ENCODE results near the gene GFER.

Gene GFER

DNA sequence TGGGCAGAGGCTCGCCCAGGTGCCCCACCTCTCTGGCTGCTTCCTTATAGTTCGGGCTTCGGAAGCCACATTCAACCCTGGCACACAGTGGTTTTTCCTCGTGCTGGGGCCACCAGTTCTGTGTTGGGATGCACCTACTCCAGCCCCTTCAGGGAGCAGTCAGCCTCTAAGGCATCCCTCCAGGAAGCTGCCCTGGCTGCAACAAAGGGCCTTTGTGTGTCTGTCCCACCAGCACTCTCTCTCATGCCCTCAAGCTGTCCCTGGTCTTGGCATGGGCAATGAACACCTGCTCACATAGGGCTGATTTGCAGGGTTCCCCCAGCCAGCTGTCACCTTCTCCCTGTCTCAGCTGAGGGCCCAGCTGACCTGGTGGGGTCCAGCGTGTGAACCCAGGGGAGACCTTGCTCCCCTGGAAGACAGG is 2.0 kb upstream of the GFER start:
- ATAC-seq (replicated peaks) (no peak), DNase-seq (no peak)
- H3K4me1 Mint-ChIP-seq (ENCODE audit: low read depth in 2 of 2) = peaks cover 4 to 14% of the 10 kb centered on the region in 2 donors
- H3K27me3 Mint-ChIP-seq = peaks cover 0 to 34% of the 10 kb centered on the region in 2 donors
- H3K9me3 Mint-ChIP-seq = no peaks in the 10 kb centered on the region
- no peak overlapping the region for H3K27ac Mint-ChIP-seq
- peak overlapping the region in 1 of 2 donors; percentile 75 for H3K4me3 Mint-ChIP-seq
- peaks cover 17% of the 10 kb centered on the region for H3K36me3 Mint-ChIP-seq (ENCODE audit: insufficient read depth)

DNA sequence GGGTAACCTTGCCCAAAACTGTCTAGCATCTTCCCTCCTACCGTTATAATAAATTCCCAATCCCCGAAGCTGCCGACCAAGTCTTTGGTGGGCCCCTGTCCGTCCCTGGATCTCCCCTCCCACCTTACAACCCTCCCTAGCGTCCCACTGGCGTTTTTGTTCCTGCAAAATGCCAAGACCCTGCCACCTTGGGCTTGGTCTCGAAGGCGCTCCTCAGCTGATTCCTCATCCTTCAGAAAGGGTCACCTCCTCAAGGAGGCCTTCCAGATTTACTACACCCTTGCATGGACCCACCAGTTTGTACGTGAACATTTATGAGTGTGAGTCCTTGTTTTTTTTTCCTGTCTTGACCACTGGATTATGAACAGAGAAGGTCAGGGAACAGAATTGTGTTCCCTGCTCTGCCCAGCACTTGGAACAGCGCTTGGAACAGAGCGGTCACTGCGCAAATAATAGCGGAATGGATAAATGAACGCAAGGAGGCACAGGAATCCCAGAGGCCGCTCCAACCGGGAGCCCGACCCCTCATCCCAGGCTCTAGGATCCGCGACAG is 926 bp upstream of the GFER start:
- peak overlapping the region; percentile 63 to 81 for H3K27ac Mint-ChIP-seq
- no peaks in the 10 kb centered on the region for H3K9me3 Mint-ChIP-seq
- DNase-seq (no peak), ATAC-seq (replicated peaks) (no peak)
- peaks cover 4 to 14% of the 10 kb centered on the region in 2 donors for H3K4me1 Mint-ChIP-seq (ENCODE audit: low read depth in 2 of 2)
- H3K36me3 Mint-ChIP-seq (ENCODE audit: insufficient read depth) = peaks cover 11% of the 10 kb centered on the region
- H3K4me3 Mint-ChIP-seq = peak overlapping the region; percentile 69 to 75
- peaks cover 0 to 34% of the 10 kb centered on the region in 2 donors for H3K27me3 Mint-ChIP-seq

DNA sequence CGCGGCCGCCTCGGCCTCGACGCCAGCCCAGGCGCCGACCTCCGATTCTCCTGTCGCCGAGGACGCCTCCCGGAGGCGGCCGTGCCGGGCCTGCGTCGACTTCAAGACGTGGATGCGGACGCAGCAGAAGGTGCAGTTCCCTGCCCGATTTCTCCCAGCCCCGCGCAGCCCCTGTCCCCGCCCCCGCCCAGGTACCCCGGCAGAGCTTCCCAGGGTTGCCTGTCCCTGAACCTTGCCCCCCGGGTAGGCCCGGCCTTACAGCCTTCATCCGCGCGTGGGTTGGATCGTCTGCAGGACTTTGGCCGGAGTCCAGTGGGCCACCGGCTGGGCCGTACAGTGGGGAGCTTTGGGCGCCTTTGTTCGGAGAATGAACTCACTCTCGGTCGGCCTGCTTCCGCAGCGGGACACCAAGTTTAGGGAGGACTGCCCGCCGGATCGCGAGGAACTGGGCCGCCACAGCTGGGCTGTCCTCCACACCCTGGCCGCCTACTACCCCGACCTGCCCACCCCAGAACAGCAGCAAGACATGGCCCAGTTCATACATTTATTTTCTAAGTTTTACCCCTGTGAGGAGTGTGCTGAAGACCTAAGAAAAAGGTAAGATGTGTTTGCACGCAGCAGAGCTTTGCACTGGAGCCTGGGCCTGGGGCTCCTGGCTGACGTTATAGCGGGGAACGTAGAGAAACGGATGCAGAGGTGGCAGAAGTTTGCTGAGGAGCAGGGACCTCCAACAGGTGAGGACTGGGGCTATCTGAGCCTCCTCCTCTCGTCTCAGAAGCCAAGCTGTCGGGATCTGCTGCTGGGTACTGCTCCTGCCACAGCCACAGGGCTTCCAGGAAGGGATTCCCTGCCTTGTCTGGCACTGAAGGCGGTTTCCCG is 593 bp downstream of the GFER start:
- H3K36me3 Mint-ChIP-seq (ENCODE audit: insufficient read depth) = peaks cover 9% of the 10 kb centered on the region

DNA sequence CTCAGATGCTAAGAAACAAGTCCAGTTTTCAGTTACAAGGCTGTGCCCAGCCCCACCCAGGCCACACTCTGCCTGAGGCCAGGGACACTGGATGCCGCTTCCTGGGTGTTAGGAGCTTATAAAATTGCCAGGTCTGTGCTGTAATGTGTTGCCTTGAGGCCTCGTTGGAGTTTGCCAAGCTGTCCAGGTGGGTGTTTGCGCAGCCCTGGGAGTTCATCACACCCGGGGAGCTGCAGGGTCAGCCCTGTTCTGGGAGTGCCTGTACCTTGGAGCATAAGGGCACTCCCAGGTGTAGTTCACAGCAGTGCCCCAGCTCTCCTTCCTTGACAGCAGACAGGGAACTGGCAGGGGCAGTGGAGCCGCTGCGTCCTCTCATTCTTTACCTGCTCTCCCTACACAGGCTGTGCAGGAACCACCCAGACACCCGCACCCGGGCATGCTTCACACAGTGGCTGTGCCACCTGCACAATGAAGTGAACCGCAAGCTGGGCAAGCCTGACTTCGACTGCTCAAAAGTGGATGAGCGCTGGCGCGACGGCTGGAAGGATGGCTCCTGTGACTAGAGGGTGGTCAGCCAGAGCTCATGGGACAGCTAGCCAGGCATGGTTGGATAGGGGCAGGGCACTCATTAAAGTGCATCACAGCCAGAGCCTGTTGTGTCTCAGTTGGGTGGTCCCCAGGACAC is 1.6 kb downstream of the GFER start:
- Mint-ChIP-seq H3K27me3 (peaks cover 5 to 40% of the 10 kb centered on the region in 2 donors), H3K4me3 (peak overlapping the region; percentile 69 to 75), H3K36me3 (ENCODE audit: insufficient read depth) (peaks cover 9% of the 10 kb centered on the region), H3K9me3 (no peaks in the 10 kb centered on the region), H3K4me1 (ENCODE audit: low read depth in 2 of 2) (peaks cover 7 to 22% of the 10 kb centered on the region in 2 donors), H3K27ac (no peak overlapping the region)
- no peak for ATAC-seq (replicated peaks)
- DNase-seq = no peak

More for the DNA sequence above, 593 bp downstream of the GFER start:
- ATAC-seq (replicated peaks) (peak; percentile 41), DNase-seq (no peak)
- H3K27me3 Mint-ChIP-seq = peaks cover 5 to 47% of the 10 kb centered on the region in 2 donors
- no peaks in the 10 kb centered on the region for H3K9me3 Mint-ChIP-seq
- H3K4me1 Mint-ChIP-seq (ENCODE audit: low read depth in 2 of 2) = peaks cover 7 to 19% of the 10 kb centered on the region in 2 donors
- peak overlapping the region in 1 of 2 donors; percentile 49 for H3K27ac Mint-ChIP-seq
- peak overlapping the region; percentile 69 to 75 for H3K4me3 Mint-ChIP-seq

DNA sequence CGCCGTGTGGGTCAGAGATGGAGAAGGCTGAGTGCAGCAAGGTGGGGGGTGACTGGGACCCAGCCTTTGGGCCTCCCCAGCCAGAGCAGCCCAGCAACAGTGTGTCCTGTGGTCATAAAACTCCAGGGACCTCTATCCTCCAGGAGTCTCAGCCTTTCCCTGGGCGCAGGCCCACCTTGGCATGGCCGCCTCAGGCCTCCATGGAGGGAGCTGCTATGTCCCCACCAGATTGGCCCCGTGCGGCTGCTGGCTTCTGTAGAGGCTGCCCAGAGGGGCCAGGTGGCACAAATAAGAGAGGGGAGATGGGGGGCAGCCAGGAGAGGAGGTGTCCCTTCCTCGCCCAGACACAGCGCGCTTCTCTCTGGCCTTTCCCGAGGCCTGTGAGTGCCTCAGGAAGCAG is 3.2 kb downstream of the GFER start:
- Mint-ChIP-seq H3K4me3 (no peak overlapping the region), H3K36me3 (ENCODE audit: insufficient read depth) (peaks cover 12% of the 10 kb centered on the region), H3K4me1 (ENCODE audit: low read depth in 2 of 2) (peaks cover 16 to 24% of the 10 kb centered on the region in 2 donors), H3K27ac (peak overlapping the region in 1 of 2 donors; percentile 39), H3K27me3 (peaks cover 5 to 24% of the 10 kb centered on the region in 2 donors), H3K9me3 (no peaks in the 10 kb centered on the region)
- DNase-seq (no peak), ATAC-seq (replicated peaks) (no peak)

DNA sequence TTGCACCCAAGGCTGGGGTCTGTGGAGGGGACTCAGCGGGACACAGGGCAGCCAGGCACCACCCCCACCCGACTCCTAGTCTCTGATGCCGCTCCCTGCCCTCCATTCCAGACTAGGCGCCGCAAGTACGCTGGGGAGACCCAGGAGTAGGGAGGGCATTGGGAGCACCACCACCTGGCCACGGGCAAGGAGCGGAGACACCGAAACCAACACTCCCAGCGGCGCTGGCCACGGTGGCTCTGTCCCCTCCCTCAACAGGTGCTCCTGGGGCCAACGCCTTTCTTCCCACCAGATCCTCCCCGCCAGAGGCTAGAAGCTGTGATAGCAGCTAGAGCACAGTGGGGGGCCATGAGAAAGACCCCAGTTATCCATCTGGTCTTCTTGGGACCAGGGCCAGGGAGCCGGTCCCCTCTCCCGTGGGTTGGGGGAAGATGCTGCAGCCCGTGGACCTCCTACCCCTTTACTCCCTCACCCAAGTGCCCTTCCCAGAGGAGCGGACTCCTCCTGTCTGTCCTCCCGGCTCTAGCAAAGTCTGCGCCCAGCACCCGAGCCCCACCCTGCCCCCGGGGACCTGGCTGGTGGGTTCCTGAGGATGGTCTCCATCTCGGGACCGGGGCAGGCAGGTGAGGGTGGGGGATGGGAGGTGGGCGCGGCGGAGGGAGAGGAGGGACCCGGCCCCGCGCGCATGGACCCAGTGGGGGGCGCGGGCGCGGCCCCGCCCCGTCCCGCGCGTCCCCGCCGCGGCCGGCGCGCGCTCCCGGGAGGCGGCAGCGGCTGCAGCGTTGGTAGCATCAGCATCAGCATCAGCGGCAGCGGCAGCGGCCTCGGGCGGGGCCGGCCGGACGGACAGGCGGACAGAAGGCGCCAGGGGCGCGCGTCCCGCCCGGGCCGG is 5.5 kb downstream of the GFER start, which contains the start of gene SYNGR3:
TSS of gene SYNGR3 (plus strand) at position 762 of the 892 bp plus-strand sequence. CDS start 133 bp downstream, outside the sequence.
- peaks cover 5 to 12% of the 10 kb centered on the region in 2 donors for H3K27me3 Mint-ChIP-seq
- peaks cover 12% of the 10 kb centered on the region for H3K36me3 Mint-ChIP-seq (ENCODE audit: insufficient read depth)
- H3K27ac Mint-ChIP-seq = peak within 1 kb of the TSS; percentile 54 to 88
- H3K4me1 Mint-ChIP-seq (ENCODE audit: low read depth in 2 of 2) = peaks cover 16% of the 10 kb centered on the region in 2 donors
- H3K9me3 Mint-ChIP-seq = no peaks in the 10 kb centered on the region
- ATAC-seq (replicated peaks) (no peak), DNase-seq (no peak)
- peak within 1 kb of the TSS; percentile 76 to 80 for H3K4me3 Mint-ChIP-seq

DNA sequence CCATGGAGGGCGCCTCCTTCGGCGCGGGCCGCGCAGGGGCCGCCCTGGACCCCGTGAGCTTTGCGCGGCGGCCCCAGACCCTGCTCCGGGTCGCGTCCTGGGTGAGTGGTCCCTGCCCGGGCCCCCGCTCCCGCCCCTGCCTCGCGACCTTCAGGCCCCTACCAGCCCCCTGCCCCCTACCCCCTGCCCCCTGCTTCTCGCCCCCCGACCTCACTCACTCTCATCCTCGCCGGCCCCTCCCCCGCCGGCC is 6.0 kb downstream of the GFER start:
- Mint-ChIP-seq H3K4me3 (peak overlapping the region in 1 of 2 donors; percentile 76), H3K27me3 (peaks cover 5 to 12% of the 10 kb centered on the region in 2 donors), H3K27ac (peak overlapping the region in 1 of 2 donors; percentile 88), H3K9me3 (no peaks in the 10 kb centered on the region), H3K36me3 (ENCODE audit: insufficient read depth) (peaks cover 12% of the 10 kb centered on the region), H3K4me1 (ENCODE audit: low read depth in 2 of 2) (peaks cover 12 to 13% of the 10 kb centered on the region in 2 donors)
- no peak for ATAC-seq (replicated peaks)
- no peak for DNase-seq

DNA sequence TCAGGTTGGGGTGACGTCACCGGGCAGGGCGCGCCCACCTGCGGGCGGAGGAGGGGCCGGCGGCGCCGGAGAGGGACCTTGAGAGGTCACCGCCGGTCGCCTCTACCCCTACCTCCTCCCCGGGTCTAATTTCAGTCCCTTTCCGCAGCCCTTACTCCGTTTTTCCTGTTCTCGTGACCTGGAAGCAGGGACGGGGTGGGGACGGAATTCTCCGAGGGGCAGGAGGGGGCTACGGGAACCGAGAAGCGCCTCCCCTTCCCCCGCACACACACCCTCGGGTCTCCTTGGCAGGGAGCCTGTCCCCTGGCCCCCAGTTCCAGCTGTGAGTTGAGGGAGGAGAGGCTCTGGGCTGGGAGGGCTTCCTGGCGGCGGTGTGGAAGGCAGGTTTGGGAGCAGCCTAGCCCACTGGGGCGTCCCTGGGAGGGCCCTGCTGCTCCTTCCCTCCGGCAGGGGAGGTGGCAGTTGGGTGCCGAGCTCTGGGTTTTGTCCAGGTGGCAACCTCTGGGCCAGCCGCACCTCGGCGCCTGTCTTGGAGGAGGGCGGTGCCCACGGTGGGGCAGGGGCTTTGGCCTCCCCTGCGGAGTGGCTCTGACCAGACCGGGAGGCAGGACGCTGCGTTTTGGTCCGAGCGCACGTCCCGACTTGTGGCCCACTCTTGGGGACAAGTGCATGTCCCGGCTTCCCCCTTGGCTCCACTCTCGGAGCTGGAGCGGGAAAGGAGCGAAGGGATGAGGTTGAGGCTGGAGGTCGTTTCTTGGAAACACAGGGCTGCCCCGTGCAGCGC is 6.5 kb downstream of the GFER start:
- H3K36me3 Mint-ChIP-seq (ENCODE audit: insufficient read depth) = peaks cover 12% of the 10 kb centered on the region
- H3K4me1 Mint-ChIP-seq (ENCODE audit: low read depth in 2 of 2) = peaks cover 12 to 13% of the 10 kb centered on the region in 2 donors
- peak overlapping the region; percentile 54 to 88 for H3K27ac Mint-ChIP-seq
- H3K9me3 Mint-ChIP-seq = no peaks in the 10 kb centered on the region
- peaks cover 5 to 12% of the 10 kb centered on the region in 2 donors for H3K27me3 Mint-ChIP-seq
- peak overlapping the region; percentile 76 to 80 for H3K4me3 Mint-ChIP-seq
- DNase-seq (peak in 1 of 3 experiments; percentile 40), ATAC-seq (replicated peaks) (no peak)

DNA sequence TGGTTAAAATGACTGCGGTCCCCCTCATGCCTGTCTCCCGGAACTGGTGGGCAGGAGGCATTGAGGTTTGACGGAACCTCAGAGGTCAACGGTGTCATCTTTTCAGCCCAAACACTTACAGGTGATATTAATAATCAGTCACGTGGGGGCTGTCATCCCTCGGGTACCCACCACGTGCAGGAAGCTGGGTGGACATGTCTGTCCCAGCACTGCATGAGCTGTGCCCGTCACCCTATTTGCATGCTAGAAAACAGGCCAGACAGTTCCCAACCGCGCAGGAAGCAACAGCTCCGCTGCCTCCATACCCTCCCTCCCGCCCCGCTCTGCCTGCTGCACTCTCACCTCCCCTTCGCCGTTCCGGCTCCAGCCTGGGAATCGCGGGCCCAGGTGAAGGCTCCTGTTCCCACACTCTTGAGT is 7.2 kb downstream of the GFER start:
- DNase-seq = peak; percentile 49 to 53 (median 52)
- H3K4me3 Mint-ChIP-seq = peak overlapping the region; percentile 76 to 80

DNA sequence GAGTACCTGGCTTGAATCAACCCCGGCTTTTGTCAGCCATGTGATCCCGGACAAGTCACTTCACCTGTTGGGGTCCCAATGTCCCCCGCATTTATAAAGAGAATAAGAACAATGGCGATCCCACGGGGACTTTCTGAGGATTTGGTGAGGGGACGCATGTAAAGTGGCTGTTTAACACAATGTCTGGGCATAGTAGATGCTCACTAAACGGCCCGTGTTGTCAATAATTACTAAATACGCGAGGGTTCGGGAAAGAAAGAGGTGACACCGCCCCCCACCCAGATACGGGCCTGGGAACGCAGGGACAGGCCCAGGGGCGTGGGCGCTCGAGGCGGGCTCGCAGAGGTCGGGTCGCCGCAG is 7.6 kb downstream of the GFER start:
- Mint-ChIP-seq H3K27me3 (peaks cover 5 to 12% of the 10 kb centered on the region in 2 donors), H3K27ac (peak overlapping the region; percentile 54 to 88), H3K9me3 (no peaks in the 10 kb centered on the region), H3K4me3 (peak overlapping the region; percentile 76 to 80), H3K36me3 (ENCODE audit: insufficient read depth) (peaks cover 12% of the 10 kb centered on the region), H3K4me1 (ENCODE audit: low read depth in 2 of 2) (peaks cover 12 to 13% of the 10 kb centered on the region in 2 donors)
- DNase-seq (no peak), ATAC-seq (replicated peaks) (no peak)

More for the DNA sequence above, 7.2 kb downstream of the GFER start:
- Mint-ChIP-seq H3K27me3 (peaks cover 5 to 12% of the 10 kb centered on the region in 2 donors), H3K27ac (peak overlapping the region; percentile 54 to 88), H3K9me3 (no peaks in the 10 kb centered on the region), H3K4me1 (ENCODE audit: low read depth in 2 of 2) (peaks cover 12 to 13% of the 10 kb centered on the region in 2 donors), H3K36me3 (ENCODE audit: insufficient read depth) (peaks cover 12% of the 10 kb centered on the region)
- peak; percentile 59 for ATAC-seq (replicated peaks)

DNA sequence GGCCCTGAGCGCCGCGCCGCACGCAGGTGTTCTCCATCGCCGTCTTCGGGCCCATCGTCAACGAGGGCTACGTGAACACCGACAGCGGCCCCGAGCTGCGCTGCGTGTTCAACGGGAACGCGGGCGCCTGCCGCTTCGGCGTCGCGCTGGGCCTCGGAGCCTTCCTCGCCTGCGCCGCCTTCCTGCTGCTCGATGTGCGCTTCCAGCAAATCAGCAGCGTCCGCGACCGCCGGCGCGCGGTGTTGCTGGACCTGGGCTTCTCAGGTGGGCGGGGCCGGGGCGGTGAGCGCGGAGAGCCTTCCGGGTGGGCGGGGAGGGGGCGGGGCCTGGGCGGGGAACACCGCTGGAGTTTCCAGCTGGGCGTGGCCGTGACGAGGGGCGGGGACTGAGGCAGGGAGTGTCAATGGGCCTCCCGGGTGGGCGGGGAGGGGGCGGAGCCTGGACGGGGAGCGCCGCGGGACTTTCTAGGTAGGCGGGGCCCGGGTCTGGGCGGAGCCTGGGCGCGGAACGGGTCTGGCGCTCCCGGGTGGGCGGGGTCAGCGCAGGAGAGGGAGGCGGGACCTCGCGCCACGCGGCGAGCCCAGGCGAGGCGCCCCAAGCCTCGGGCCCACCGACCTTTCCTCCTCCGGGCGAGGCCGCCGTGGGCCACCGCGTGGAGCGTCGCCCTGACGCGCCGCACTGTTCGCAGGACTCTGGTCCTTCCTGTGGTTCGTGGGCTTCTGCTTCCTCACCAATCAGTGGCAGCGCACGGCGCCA is 8.1 kb downstream of the GFER start:
- Mint-ChIP-seq H3K4me3 (peak overlapping the region; percentile 76 to 80), H3K36me3 (ENCODE audit: insufficient read depth) (peaks cover 14% of the 10 kb centered on the region), H3K9me3 (no peaks in the 10 kb centered on the region), H3K27me3 (peaks cover 5 to 12% of the 10 kb centered on the region in 2 donors), H3K27ac (peak overlapping the region; percentile 54 to 88), H3K4me1 (ENCODE audit: low read depth in 2 of 2) (peaks cover 12 to 13% of the 10 kb centered on the region in 2 donors)
- DNase-seq (peak; percentile 94 to 98 (median 94)), ATAC-seq (replicated peaks) (peak; percentile 72)
